OCI-LY3 (cell line): ENCODE results near the gene IL22.

Experiments
- H2AFZ ChIP-seq: fragments of 200-600, 300-600 bp; shearing (Covaris generic); 2 replicates; pipeline ENCODE4 v1.6.0; 2014; ENCODE audit warnings: antibody characterized with exemption, low read depth, low read length
- H3K27ac ChIP-seq: fragments of 200-600, 300-600 bp; sonication (generic); 2 replicates; pipeline ENCODE4 v1.5.1; 2014; ENCODE audit warnings: mild to moderate bottlenecking, low read length, moderate library complexity, mixed read lengths
- H3K27me3 ChIP-seq: fragments of 200-600, 300-600 bp; sonication (generic); 2 replicates; pipeline ENCODE4 v1.6.1; 2014; ENCODE audit warnings: low read depth, low read length, mixed read lengths
- H3K36me3 ChIP-seq: fragments of 200-600, 300-600 bp; sonication (generic); replicated peaks from 2 replicates; pipeline ENCODE3; 2014; ENCODE audit warnings: low read depth, low read length, mixed read lengths
- H3K4me1 ChIP-seq: fragments of 300-600, 200-600 bp; sonication (generic); 2 replicates; pipeline ENCODE4 v1.6.1; 2014; ENCODE audit warnings: low read length, mixed read lengths
- H3K4me2 ChIP-seq: fragments of 200-600, 300-600 bp; sonication (generic); 2 replicates; pipeline ENCODE4 v1.6.1; 2014; ENCODE audit warnings: low read length, mixed read lengths
- H3K4me3 ChIP-seq: fragments of 300-600, 200-600 bp; sonication (generic); 2 replicates; pipeline ENCODE4 v1.5.1; 2014; ENCODE audit warnings: antibody characterized with exemption, mild to moderate bottlenecking, low read length, moderate library complexity
- H3K79me2 ChIP-seq: fragments of 300-600, 200-600 bp; shearing (Covaris generic); 2 replicates; pipeline ENCODE4 v1.6.1; 2014; ENCODE audit warnings: mild to moderate bottlenecking, low read length, mixed read lengths
- H3K9ac ChIP-seq: fragments of 300-600, 200-600 bp; shearing (Covaris generic); 2 replicates; pipeline ENCODE4 v1.6.0; 2014; ENCODE audit warnings: mild to moderate bottlenecking, low read length, moderate library complexity
- H3K9me3 ChIP-seq: fragments of 200-600, 300-600 bp; shearing (Covaris generic); 2 replicates; pipeline ENCODE4 v1.6.1; 2014; ENCODE audit warnings: low read length, mixed read lengths; ENCODE audit not compliant: insufficient read depth
- H4K20me1 ChIP-seq: fragments of 200-600, 300-600 bp; sonication (generic); 2 replicates; pipeline ENCODE4 v1.6.1; 2016; ENCODE audit warnings: low read length, mixed read lengths; ENCODE audit not compliant: insufficient read depth
- EZH2phosphoT487 ChIP-seq: fragments of 200-600 bp; shearing (Covaris generic); IDR thresholded peaks from 2 replicates; pipeline ENCODE4 v1.6.1; 2018; ENCODE audit warnings: antibody characterized with exemption, mixed run types, low read depth
- TF ChIP-seq, protein P1 (sequence below): fragments of 200-600, 300-600 bp; sonication (generic); IDR thresholded peaks from 2 replicates; pipeline ENCODE4 v1.5.1; 2014; ENCODE audit warnings: antibody characterized with exemption, low read length, low read depth

Gene IL22

DNA sequence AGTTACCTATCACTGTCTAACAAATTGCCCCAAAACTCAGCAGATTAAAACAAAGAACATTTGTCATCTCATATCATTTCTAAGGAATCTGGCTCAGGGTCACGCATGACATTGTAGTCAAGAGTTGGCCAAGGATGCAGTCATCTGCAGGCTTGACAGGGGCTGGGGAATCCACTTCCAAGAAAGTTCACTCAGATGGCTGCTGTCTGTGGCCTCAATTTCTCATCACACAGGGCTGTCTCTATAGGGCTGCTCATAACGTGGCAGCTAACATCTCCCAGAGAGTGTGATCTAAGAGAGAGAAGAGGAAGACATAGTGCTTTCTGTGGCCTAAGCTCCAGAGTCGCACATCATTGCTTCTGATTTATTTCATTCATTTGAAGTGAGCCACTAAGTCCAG lies 17.0 kb upstream of the IL22 start:
- Histone ChIP-seq H3K79me2 (no peaks in the 10 kb centered on the region), H3K4me1 (no peaks in the 10 kb centered on the region), H3K27me3 (no peaks in the 10 kb centered on the region), H3K36me3 (no peaks in the 10 kb centered on the region), H3K9me3 (no peaks in the 10 kb centered on the region), H2AFZ (no peak overlapping the region), H3K9ac (no peak overlapping the region), H3K27ac (no peak overlapping the region), H4K20me1 (no peaks in the 10 kb centered on the region), H3K4me2 (no peak overlapping the region), H3K4me3 (no peak overlapping the region)
- TF ChIP-seq EZH2phosphoT487, result no peak
- TF ChIP-seq, protein P1, sequence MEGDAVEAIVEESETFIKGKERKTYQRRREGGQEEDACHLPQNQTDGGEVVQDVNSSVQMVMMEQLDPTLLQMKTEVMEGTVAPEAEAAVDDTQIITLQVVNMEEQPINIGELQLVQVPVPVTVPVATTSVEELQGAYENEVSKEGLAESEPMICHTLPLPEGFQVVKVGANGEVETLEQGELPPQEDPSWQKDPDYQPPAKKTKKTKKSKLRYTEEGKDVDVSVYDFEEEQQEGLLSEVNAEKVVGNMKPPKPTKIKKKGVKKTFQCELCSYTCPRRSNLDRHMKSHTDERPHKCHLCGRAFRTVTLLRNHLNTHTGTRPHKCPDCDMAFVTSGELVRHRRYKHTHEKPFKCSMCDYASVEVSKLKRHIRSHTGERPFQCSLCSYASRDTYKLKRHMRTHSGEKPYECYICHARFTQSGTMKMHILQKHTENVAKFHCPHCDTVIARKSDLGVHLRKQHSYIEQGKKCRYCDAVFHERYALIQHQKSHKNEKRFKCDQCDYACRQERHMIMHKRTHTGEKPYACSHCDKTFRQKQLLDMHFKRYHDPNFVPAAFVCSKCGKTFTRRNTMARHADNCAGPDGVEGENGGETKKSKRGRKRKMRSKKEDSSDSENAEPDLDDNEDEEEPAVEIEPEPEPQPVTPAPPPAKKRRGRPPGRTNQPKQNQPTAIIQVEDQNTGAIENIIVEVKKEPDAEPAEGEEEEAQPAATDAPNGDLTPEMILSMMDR, result no peak

DNA sequence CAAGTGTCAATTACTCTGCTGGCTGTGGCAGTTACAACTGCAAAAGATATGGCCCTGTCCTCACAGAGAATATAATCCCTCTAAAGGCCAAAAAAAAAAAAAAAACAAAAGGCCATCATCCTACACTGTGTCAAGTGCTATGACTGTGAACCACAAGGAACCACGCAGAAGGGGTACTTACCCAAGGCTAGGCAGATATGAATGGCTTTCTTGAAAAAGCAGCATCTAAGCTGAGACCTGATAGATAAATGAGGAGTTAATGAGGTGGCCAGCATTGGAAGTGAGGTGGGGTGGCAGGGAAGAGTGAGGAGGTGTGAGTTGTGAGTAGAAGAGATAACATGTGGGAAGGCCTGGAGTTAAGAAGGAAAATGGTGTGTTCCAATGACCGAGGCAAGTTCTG lies 16.4 kb upstream of the IL22 start:
- Histone ChIP-seq H3K9ac (no peak overlapping the region), H4K20me1 (no peaks in the 10 kb centered on the region), H2AFZ (no peak overlapping the region), H3K27ac (no peak overlapping the region), H3K27me3 (no peaks in the 10 kb centered on the region), H3K4me1 (no peaks in the 10 kb centered on the region), H3K9me3 (no peaks in the 10 kb centered on the region), H3K4me3 (no peak overlapping the region), H3K4me2 (no peak overlapping the region), H3K79me2 (no peaks in the 10 kb centered on the region), H3K36me3 (no peaks in the 10 kb centered on the region)
- TF ChIP-seq EZH2phosphoT487, result no peak
- TF ChIP-seq, protein P1, result no peak

DNA sequence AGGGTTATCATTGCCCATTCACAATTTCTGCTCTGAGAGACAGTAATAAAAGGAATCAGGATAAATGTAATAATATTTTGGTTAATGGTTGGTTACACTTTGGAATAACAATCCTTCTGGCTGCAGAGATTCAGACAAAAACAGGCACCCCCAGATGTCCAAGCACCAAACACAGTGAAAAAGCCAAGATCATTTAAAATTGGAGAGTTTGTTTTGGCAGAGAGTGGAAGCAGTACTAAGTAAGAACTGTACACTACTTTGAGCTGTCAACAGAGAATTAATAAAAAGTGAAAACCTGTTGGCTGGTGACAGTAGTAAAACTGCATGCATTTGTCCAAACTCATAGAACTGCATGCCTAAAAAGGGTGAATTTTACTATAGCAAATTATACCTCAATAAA lies 15.6 kb upstream of the IL22 start:
- Histone ChIP-seq H3K79me2 (no peaks in the 10 kb centered on the region), H3K9ac (no peak overlapping the region), H3K4me3 (no peak overlapping the region), H3K36me3 (no peaks in the 10 kb centered on the region), H3K27me3 (no peaks in the 10 kb centered on the region), H3K9me3 (no peaks in the 10 kb centered on the region), H3K27ac (no peak overlapping the region), H4K20me1 (no peaks in the 10 kb centered on the region), H3K4me2 (no peak overlapping the region), H3K4me1 (no peaks in the 10 kb centered on the region), H2AFZ (no peak overlapping the region)
- TF ChIP-seq, protein P1, result no peak
- no peak for TF ChIP-seq EZH2phosphoT487

DNA sequence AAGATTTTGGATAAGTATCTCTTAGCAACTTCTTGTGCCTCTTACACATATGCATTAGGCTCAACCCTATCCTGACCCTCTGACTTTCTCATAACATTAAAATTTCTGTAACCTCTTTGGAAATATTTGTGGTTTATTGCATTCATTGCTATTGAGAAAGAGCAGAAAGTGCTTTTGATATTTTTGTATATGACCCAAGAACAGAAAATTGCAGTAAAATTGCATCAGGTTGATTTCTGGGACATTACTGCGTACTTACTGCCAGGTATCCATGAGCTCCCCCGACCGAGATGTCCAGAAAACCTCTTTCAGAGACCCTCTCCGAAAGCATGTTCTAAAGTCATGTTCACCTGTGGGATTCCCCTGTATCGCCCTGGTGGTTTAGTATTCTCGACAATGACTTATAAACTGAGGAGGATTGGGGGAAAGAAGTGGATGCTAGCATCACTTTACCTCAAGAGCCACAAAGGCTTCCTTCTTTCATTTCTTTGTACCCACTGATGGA lies 14.5 kb upstream of the IL22 start:
- Histone ChIP-seq H3K4me2 (no peak overlapping the region), H3K27me3 (no peaks in the 10 kb centered on the region)

More for the DNA sequence above, 14.5 kb upstream of the IL22 start:
- H2AFZ ChIP-seq, result no peak overlapping the region
- TF ChIP-seq EZH2phosphoT487, result no peak
- TF ChIP-seq, protein P1, result no peak
- H3K36me3 ChIP-seq, result no peaks in the 10 kb centered on the region
- H3K9me3 ChIP-seq, result no peaks in the 10 kb centered on the region
- no peaks in the 10 kb centered on the region for H4K20me1 ChIP-seq
- H3K9ac ChIP-seq, result no peak overlapping the region
- H3K27ac ChIP-seq, result no peak overlapping the region
- H3K4me3 ChIP-seq, result no peak overlapping the region
- no peaks in the 10 kb centered on the region for H3K4me1 ChIP-seq
- H3K79me2 ChIP-seq, result no peaks in the 10 kb centered on the region
